Measurements from ENCODE around the gene POU6F2.

The POU6F2 gene

GRCh38 chr7:39301543-39301942, 323.8 kb downstream of the POU6F2 start:
- H3K4me1 ChIP-seq (ENCODE audit: control insufficient read depth in 1 of 2, insufficient read depth in 2 of 2, low read length in 2 of 2), result peaks cover 3 to 4% of the 10 kb centered on the region in 2 donors
- H3K4me3 ChIP-seq (ENCODE audit: low read depth in 1 of 2, low read length in 2 of 2), result no peak overlapping the region
- no peaks in the 10 kb centered on the region for H3K9me3 ChIP-seq (ENCODE audit: control insufficient read depth in 1 of 2, low read length in 2 of 2)
- peaks cover 0 to 3% of the 10 kb centered on the region in 2 donors for H3K27me3 ChIP-seq (ENCODE audit: control insufficient read depth in 1 of 2, insufficient read depth in 2 of 2, low read length in 2 of 2)
- H3K27ac ChIP-seq (ENCODE audit: low read depth, low read length), result no peak overlapping the region
- H3K36me3 ChIP-seq (ENCODE audit: control insufficient read depth in 1 of 2, insufficient read depth in 2 of 2, low read length in 2 of 2), result no peaks in the 10 kb centered on the region
- no peak overlapping the region for H3K9ac ChIP-seq (ENCODE audit: low read depth in 1 of 2, low read length in 2 of 2)

GRCh38 chr7:39304178-39304577, 326.5 kb downstream of the POU6F2 start:
- Histone ChIP-seq H3K4me1 (ENCODE audit: control insufficient read depth in 1 of 2, insufficient read depth in 2 of 2, low read length in 2 of 2) (no peaks in the 10 kb centered on the region), H3K27me3 (ENCODE audit: control insufficient read depth in 1 of 2, insufficient read depth in 2 of 2, low read length in 2 of 2) (peaks cover 0 to 3% of the 10 kb centered on the region in 2 donors), H3K9ac (ENCODE audit: low read depth in 1 of 2, low read length in 2 of 2) (no peak overlapping the region), H3K27ac (ENCODE audit: low read depth, low read length) (no peak overlapping the region), H3K36me3 (ENCODE audit: control insufficient read depth in 1 of 2, insufficient read depth in 2 of 2, low read length in 2 of 2) (no peaks in the 10 kb centered on the region), H3K9me3 (ENCODE audit: control insufficient read depth in 1 of 2, low read length in 2 of 2) (no peaks in the 10 kb centered on the region), H3K4me3 (ENCODE audit: low read depth in 1 of 2, low read length in 2 of 2) (no peak overlapping the region)

DNA sequence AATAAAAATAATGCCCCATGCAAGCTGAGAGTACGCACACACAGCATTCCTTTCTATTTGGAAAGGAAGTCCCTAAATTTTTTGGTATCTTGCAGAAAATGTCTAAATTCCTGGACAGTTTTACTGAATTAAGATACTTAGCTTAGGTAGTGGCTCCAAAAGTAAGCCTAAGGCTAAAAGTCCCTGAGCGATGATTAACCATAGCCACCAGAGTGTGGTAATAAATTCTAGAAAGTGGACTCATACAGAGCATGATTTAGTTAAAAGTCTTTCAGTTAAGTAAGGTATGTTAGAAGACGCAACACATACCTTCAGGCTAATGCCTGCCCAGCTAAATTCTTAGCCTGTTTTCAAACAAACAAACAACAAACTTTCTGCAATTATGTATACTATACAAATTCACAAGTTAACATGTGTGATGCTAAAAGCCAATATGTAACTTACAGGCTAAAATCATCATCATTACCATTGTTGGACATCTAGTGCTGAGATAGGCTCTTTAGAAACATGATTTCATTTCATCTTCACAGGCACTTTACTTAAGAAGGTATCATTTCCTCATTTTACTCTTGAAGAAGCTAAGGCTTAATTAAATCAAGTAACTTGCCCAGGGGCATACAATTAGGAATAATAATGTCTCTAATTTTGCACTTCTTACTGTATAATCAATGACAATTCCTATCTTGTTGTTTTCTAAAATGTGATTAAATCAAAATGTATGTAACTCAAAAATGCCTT, 327.1 kb downstream of the POU6F2 start:
- Histone ChIP-seq H3K27me3 (ENCODE audit: control insufficient read depth in 1 of 2, insufficient read depth in 2 of 2, low read length in 2 of 2) (peaks cover 0 to 3% of the 10 kb centered on the region in 2 donors), H3K36me3 (ENCODE audit: control insufficient read depth in 1 of 2, insufficient read depth in 2 of 2, low read length in 2 of 2) (no peaks in the 10 kb centered on the region), H3K9ac (ENCODE audit: low read depth in 1 of 2, low read length in 2 of 2) (no peak overlapping the region), H3K27ac (ENCODE audit: low read depth, low read length) (no peak overlapping the region), H3K4me1 (ENCODE audit: control insufficient read depth in 1 of 2, insufficient read depth in 2 of 2, low read length in 2 of 2) (no peaks in the 10 kb centered on the region), H3K9me3 (ENCODE audit: control insufficient read depth in 1 of 2, low read length in 2 of 2) (no peaks in the 10 kb centered on the region), H3K4me3 (ENCODE audit: low read depth in 1 of 2, low read length in 2 of 2) (no peak overlapping the region)

- no peaks in the 10 kb centered on the region for H3K4me1 ChIP-seq (ENCODE audit: control insufficient read depth in 1 of 2, insufficient read depth in 2 of 2, low read length in 2 of 2)
- no peak overlapping the region for H3K9ac ChIP-seq (ENCODE audit: low read depth in 1 of 2, low read length in 2 of 2)
- no peaks in the 10 kb centered on the region for H3K36me3 ChIP-seq (ENCODE audit: control insufficient read depth in 1 of 2, insufficient read depth in 2 of 2, low read length in 2 of 2)
- H3K4me3 ChIP-seq (ENCODE audit: low read depth in 1 of 2, low read length in 2 of 2), result no peak overlapping the region
- peaks cover 5 to 6% of the 10 kb centered on the region in 2 donors for H3K27me3 ChIP-seq (ENCODE audit: control insufficient read depth in 1 of 2, insufficient read depth in 2 of 2, low read length in 2 of 2)
- no peak overlapping the region for H3K27ac ChIP-seq (ENCODE audit: low read depth, low read length)
- H3K9me3 ChIP-seq (ENCODE audit: control insufficient read depth in 1 of 2, low read length in 2 of 2), result no peaks in the 10 kb centered on the region
Measured at GRCh38 chr7:39306016-39306570, 328.4 kb downstream of the POU6F2 start.

GRCh38 chr7:39310699-39311098, 333.0 kb downstream of the POU6F2 start:
- H3K4me1 ChIP-seq (ENCODE audit: control insufficient read depth in 1 of 2, insufficient read depth in 2 of 2, low read length in 2 of 2), result no peaks in the 10 kb centered on the region

DNA sequence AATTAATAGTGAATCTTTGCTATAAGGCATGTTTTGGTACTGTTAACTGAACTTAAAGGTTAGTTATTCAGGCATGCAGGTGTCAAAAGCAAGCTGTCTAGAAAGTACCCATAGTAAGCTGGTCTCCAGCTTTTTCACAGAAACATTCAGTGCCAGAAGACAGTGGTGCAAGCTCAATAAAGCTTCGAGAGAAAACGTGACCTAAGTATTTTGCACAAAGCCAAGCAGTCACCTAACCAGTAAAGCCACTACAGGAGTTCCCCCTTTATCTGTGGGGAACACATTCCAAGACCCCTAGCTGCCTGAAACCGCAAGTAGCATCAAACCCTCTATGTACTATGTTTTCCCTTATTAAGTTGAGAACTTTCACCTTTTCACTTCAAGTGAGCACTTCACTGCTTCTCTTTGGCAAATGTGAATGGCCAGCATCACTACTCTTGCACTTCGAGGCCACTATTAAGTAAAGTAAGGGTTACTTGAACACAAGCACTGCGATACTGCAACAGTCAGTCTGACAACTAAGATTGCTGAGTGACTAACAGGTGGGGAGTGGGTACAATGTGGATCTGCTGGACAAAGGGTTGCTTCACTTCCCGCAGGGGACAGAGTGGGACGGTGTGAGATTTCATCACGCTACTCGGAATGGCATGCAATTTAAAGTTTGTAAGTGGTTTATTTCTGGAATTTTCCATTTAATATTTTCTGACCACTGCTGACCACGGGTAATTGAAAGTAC, 334.7 kb downstream of the POU6F2 start:
- Histone ChIP-seq H3K36me3 (ENCODE audit: control insufficient read depth in 1 of 2, insufficient read depth in 2 of 2, low read length in 2 of 2) (no peaks in the 10 kb centered on the region), H3K4me1 (ENCODE audit: control insufficient read depth in 1 of 2, insufficient read depth in 2 of 2, low read length in 2 of 2) (no peaks in the 10 kb centered on the region), H3K27me3 (ENCODE audit: control insufficient read depth in 1 of 2, insufficient read depth in 2 of 2, low read length in 2 of 2) (peaks cover 5 to 9% of the 10 kb centered on the region in 2 donors), H3K9ac (ENCODE audit: low read depth in 1 of 2, low read length in 2 of 2) (no peak overlapping the region), H3K4me3 (ENCODE audit: low read depth in 1 of 2, low read length in 2 of 2) (no peak overlapping the region), H3K9me3 (ENCODE audit: control insufficient read depth in 1 of 2, low read length in 2 of 2) (no peaks in the 10 kb centered on the region), H3K27ac (ENCODE audit: low read depth, low read length) (no peak overlapping the region)

More at GRCh38 chr7:39310699-39311098, 333.0 kb downstream of the POU6F2 start:
- Histone ChIP-seq H3K4me3 (ENCODE audit: low read depth in 1 of 2, low read length in 2 of 2) (no peak overlapping the region), H3K9me3 (ENCODE audit: control insufficient read depth in 1 of 2, low read length in 2 of 2) (no peaks in the 10 kb centered on the region), H3K27ac (ENCODE audit: low read depth, low read length) (no peak overlapping the region), H3K36me3 (ENCODE audit: control insufficient read depth in 1 of 2, insufficient read depth in 2 of 2, low read length in 2 of 2) (no peaks in the 10 kb centered on the region), H3K27me3 (ENCODE audit: control insufficient read depth in 1 of 2, insufficient read depth in 2 of 2, low read length in 2 of 2) (peaks cover 5 to 12% of the 10 kb centered on the region in 2 donors), H3K9ac (ENCODE audit: low read depth in 1 of 2, low read length in 2 of 2) (no peak overlapping the region)

- no peak overlapping the region for H3K27ac ChIP-seq (ENCODE audit: low read depth, low read length)
- no peak overlapping the region for H3K9ac ChIP-seq (ENCODE audit: low read depth in 1 of 2, low read length in 2 of 2)
- H3K9me3 ChIP-seq (ENCODE audit: control insufficient read depth in 1 of 2, low read length in 2 of 2), result no peaks in the 10 kb centered on the region
Measured at GRCh38 chr7:39313376-39313775, 335.7 kb downstream of the POU6F2 start.

DNA sequence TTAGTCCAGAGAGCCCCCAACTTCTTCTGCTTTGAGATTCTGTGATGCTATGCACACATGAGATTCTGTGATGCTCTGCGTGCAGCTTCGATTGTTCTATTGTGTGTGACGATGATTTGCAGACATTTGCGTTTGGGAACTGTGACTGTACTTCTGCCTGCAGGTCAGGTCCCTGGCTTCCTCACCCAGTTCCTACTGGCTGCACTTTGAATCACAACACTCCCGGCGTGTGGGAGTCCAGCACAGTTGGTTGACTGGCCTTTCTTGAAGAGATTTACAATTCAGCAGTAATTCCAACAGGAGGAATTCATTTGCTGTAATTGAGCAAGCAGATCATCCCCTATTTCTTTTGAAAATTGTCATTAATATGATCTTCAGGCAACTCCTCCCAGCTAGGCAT, 336.3 kb downstream of the POU6F2 start:
- H3K4me3 ChIP-seq (ENCODE audit: low read depth in 1 of 2, low read length in 2 of 2), result no peak overlapping the region
- H3K27ac ChIP-seq (ENCODE audit: low read depth, low read length), result no peak overlapping the region
- no peaks in the 10 kb centered on the region for H3K36me3 ChIP-seq (ENCODE audit: control insufficient read depth in 1 of 2, insufficient read depth in 2 of 2, low read length in 2 of 2)
- no peaks in the 10 kb centered on the region for H3K4me1 ChIP-seq (ENCODE audit: control insufficient read depth in 1 of 2, insufficient read depth in 2 of 2, low read length in 2 of 2)
- H3K9me3 ChIP-seq (ENCODE audit: control insufficient read depth in 1 of 2, low read length in 2 of 2), result no peaks in the 10 kb centered on the region
- H3K27me3 ChIP-seq (ENCODE audit: control insufficient read depth in 1 of 2, insufficient read depth in 2 of 2, low read length in 2 of 2), result peaks cover 5 to 9% of the 10 kb centered on the region in 2 donors
- H3K9ac ChIP-seq (ENCODE audit: low read depth in 1 of 2, low read length in 2 of 2), result no peak overlapping the region

More at GRCh38 chr7:39313376-39313775, 335.7 kb downstream of the POU6F2 start:
- H3K27me3 ChIP-seq (ENCODE audit: control insufficient read depth in 1 of 2, insufficient read depth in 2 of 2, low read length in 2 of 2), result peaks cover 5 to 9% of the 10 kb centered on the region in 2 donors
- H3K4me3 ChIP-seq (ENCODE audit: low read depth in 1 of 2, low read length in 2 of 2), result no peak overlapping the region
- H3K36me3 ChIP-seq (ENCODE audit: control insufficient read depth in 1 of 2, insufficient read depth in 2 of 2, low read length in 2 of 2), result no peaks in the 10 kb centered on the region
- H3K4me1 ChIP-seq (ENCODE audit: control insufficient read depth in 1 of 2, insufficient read depth in 2 of 2, low read length in 2 of 2), result no peaks in the 10 kb centered on the region

DNA sequence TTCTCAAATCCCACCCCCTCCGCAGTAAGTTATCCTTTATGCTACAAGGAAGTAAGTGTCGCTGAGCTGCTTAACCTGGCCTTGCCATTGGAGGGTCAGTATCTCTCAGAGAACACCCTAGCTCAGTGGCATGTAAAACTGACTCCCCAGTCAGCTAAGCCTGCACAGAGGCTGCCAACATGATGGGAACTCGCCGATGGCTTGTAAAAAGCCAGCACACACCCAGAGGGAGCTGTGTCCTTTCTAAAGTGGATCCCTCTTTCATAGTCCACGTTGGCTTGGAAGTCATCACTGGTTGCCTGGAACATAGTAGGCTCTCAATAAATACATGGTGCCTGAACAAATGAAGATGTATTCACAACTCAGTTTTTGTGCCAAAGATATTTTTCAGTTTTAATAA, 339.4 kb downstream of the POU6F2 start:
- Histone ChIP-seq H3K9ac (ENCODE audit: low read depth in 1 of 2, low read length in 2 of 2) (no peak overlapping the region), H3K27ac (ENCODE audit: low read depth, low read length) (no peak overlapping the region), H3K4me1 (ENCODE audit: control insufficient read depth in 1 of 2, insufficient read depth in 2 of 2, low read length in 2 of 2) (no peaks in the 10 kb centered on the region), H3K36me3 (ENCODE audit: control insufficient read depth in 1 of 2, insufficient read depth in 2 of 2, low read length in 2 of 2) (no peaks in the 10 kb centered on the region), H3K27me3 (ENCODE audit: control insufficient read depth in 1 of 2, insufficient read depth in 2 of 2, low read length in 2 of 2) (peaks cover 0 to 4% of the 10 kb centered on the region in 2 donors), H3K9me3 (ENCODE audit: control insufficient read depth in 1 of 2, low read length in 2 of 2) (no peaks in the 10 kb centered on the region), H3K4me3 (ENCODE audit: low read depth in 1 of 2, low read length in 2 of 2) (no peak overlapping the region)

- Histone ChIP-seq H3K4me1 (ENCODE audit: control insufficient read depth in 1 of 2, insufficient read depth in 2 of 2, low read length in 2 of 2) (no peaks in the 10 kb centered on the region), H3K9ac (ENCODE audit: low read depth in 1 of 2, low read length in 2 of 2) (no peak overlapping the region), H3K4me3 (ENCODE audit: low read depth in 1 of 2, low read length in 2 of 2) (no peak overlapping the region), H3K36me3 (ENCODE audit: control insufficient read depth in 1 of 2, insufficient read depth in 2 of 2, low read length in 2 of 2) (no peaks in the 10 kb centered on the region), H3K9me3 (ENCODE audit: control insufficient read depth in 1 of 2, low read length in 2 of 2) (no peaks in the 10 kb centered on the region), H3K27ac (ENCODE audit: low read depth, low read length) (no peak overlapping the region), H3K27me3 (ENCODE audit: control insufficient read depth in 1 of 2, insufficient read depth in 2 of 2, low read length in 2 of 2) (peaks cover 0 to 3% of the 10 kb centered on the region in 2 donors)
Measured at GRCh38 chr7:39317896-39318295, 340.2 kb downstream of the POU6F2 start.
